NCI-H187 treated with DMSO at 0.1 percent for 48 hours (cell line): ENCODE measurements around the gene DUOXA2.

Experiments used
- DNase-seq: peaks from one replicate; lab custom pipeline; 2025; lab: John Stamatoyannopoulos, UW

The DUOXA2 gene

GRCh38 chr15:45136378-45136764 lies 22.2 kb downstream of the DUOXA2 start:
- DNase-seq, result no peak

DNA sequence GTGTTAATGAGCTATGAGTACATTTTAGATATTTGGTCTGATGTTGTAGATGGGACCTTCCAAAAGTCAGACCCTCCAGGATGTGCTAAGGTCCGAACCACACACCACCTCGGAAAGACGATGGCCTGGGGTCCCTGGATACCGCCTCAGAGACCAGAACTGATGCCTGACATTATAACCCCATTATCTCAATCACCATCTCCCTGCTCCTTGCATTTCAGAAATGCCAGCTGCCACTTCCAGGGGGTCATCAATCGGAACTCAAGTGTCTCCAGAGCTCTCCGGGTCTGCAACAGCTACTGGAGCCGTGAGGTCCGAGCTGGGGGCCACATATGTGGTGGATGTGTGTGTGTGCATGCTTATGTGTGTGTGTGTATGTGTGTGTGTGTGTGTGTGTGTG lies 23.6 kb downstream of the DUOXA2 start:
- no peak for DNase-seq

DNA sequence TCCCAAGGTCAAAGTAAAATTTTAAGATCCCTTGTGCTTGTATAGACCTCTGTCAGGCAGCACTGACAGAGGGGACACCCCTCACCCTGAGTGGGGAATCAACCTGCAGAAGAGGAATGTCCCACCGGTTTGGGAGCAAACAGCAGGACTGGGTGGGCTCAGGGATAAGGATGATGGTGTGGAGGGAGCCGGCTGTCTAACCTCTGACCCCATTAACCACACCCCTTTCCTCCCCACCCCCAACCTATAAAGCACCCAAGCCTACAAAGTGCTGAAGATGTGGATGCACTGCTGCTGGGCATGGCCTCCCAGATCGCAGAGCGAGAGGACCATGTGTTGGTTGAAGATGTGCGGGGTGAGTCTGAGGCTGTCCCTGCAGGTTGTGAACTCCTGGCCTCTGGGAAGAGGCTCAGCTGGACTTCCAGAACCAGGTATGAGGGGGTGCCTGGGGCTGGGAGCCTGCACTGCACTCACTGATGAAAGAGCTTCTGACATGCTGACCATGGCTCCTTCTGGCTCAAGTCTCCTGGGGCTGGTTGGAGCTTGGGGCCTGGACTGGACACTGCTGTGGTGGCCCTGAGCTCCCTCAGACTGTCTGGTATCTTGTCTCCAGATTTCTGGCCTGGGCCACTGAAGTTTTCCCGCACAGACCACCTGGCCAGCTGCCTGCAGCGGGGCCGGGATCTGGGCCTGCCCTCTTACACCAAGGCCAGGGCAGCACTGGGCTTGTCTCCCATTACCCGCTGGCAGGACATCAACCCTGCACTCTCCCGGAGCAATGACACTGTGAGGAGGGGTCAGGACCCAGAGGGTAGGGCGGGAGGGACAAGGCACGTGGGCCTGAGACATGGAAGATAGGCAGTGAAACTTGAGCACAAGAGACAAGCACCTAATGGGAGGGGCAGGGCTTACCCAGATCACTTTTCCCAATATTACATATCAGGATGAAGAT lies 25.0 kb downstream of the DUOXA2 start:
- DNase-seq, result no peak

GRCh38 chr15:45139770-45140169 lies 25.6 kb downstream of the DUOXA2 start:
- no peak for DNase-seq

- no peak for DNase-seq
Observed at GRCh38 chr15:45140557-45141250, 26.6 kb downstream of the DUOXA2 start.

DNA sequence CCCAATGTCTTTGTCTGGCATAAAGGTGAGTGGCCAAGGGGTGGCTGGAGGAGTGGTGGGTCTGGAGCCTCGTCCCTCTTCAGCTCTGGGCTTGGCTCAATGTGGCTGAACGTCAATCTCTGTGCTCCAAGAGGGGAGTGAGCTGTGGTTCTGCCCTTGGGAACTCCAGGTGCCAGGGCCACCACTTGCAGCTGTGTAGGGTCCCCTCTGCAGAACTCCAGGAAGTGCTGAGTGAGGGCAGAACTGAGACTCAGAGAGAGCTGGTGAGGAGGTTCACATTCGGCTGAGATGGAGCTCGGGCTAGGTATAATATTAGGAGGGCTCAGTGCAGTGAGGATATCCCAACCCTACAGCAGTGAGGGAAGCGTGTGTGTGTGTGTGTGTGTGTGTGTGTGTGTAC lies 27.3 kb downstream of the DUOXA2 start:
- DNase-seq, result no peak

DNA sequence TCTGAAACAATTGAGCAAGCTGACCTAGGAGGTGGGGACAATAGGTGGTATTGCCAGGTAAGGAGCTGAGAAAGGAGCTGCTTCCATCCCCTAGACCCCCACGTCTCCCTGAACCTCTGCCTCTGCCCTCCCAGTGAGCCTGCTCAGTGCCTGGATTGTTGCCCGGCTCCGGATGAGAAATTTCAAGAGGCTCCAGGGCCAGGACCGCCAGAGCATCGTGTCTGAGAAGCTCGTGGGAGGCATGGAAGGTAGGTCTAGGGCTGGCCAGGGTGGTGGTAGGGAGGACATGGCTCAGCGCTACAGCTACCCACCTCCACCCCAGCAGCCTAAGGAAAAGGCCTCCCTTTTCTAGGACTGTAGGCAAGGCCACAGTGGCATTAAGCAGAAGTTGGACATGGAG lies 28.9 kb downstream of the DUOXA2 start:
- no peak for DNase-seq

DNA sequence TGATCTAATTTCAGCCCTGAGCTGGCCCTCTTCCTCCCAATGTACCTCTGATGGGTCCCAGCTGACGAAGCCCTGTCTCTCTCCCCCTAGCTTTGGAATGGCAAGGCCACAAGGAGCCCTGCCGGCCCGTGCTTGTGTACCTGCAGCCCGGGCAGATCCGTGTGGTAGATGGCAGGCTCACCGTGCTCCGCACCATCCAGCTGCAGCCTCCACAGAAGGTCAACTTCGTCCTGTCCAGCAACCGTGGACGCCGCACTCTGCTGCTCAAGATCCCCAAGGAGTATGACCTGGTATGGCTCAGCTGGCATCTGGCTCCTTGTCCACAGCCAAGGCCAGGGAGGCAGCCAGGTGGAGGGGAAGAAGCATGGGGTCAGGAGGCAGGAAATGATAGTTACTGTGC lies 29.8 kb downstream of the DUOXA2 start:
- DNase-seq, result no peak

DNA sequence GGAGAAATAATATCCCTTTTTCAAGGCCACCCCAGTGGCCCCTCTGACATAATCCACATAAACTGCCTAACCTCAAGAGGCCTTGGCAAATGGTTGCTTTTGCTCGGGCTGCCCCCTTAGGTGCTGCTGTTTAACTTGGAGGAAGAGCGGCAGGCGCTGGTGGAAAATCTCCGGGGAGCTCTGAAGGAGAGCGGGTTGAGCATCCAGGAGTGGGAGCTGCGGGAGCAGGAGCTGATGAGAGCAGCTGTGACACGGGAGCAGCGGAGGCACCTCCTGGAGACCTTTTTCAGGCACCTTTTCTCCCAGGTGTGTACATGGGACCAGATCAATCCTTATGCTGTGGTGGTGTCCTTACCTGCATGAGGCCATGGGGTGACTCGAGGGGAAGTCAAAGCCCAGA lies 30.6 kb downstream of the DUOXA2 start:
- DNase-seq, result no peak

GRCh38 chr15:45146405-45146804 lies 32.3 kb downstream of the DUOXA2 start:
- DNase-seq, result no peak

- no peak for DNase-seq
Observed at GRCh38 chr15:45147606-45148005, 33.5 kb downstream of the DUOXA2 start.

DNA sequence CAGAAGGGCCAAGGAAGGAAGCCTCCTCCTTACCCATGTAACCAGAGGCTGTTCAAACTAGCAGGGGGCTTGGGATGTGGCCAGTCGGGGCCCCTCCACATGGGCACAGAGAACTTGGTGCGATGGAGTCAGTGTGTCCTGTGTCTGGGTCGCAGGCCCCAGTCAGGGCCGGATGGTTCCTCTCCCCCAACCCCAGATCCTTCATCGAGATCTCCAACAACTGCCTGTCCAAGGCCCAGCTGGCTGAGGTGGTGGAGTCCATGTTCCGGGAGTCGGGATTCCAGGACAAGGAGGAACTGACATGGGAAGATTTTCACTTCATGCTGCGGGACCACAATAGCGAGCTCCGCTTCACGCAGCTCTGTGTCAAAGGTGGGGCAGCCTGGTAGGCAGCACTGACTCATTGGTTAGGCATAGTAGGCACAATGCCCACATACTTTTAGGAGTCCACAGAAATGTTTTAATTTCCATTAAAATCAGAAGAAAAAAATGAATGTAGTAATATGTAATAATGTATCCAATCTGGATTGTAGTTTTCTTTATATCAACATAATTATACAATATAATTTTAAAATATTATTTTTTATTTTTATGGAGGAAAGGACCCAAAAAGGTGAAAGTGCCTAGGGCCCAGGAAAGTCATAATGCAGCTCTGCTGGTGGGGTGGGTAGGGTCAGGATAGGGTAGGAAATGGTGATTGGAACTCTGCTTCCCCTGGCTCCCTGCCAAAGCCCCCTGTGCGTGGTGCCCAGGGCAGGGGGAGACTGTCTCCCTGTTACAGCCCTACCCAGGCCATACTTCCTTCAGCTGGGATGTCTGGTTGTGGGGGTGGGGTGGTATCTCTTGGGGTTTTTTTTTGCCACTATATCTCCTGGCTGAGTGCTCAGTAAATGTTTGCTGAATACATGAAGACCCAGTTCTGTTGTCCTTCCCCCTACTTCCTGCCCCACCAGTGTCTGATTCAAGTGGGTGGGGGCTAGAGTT lies 34.2 kb downstream of the DUOXA2 start:
- DNase-seq, result no peak

GRCh38 chr15:45149060-45149459 lies 34.9 kb downstream of the DUOXA2 start:
- no peak for DNase-seq

- DNase-seq, result no peak
Observed at GRCh38 chr15:45150481-45150880, 36.4 kb downstream of the DUOXA2 start.

GRCh38 chr15:45150997-45151396 lies 36.9 kb downstream of the DUOXA2 start:
- no peak for DNase-seq

GRCh38 chr15:45151998-45152828 lies 38.1 kb downstream of the DUOXA2 start:
- DNase-seq, result no peak

DNA sequence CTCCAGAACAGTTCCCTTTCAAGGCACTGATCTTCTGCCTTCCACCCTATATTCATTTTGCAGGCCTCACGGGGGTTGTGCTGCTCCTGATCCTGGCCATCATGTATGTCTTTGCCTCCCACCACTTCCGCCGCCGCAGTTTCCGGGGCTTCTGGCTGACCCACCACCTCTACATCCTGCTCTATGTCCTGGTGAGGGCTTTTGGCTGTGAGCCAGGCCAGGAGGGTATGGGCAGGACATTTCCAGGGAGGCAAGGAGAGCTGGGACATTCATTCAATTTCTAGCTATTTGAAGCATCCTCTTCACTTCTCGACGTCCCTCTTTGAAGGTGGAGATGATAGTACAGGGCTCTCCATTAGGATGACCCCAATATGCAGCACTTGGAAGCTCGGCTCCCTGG lies 41.6 kb downstream of the DUOXA2 start:
- no peak for DNase-seq

DNA sequence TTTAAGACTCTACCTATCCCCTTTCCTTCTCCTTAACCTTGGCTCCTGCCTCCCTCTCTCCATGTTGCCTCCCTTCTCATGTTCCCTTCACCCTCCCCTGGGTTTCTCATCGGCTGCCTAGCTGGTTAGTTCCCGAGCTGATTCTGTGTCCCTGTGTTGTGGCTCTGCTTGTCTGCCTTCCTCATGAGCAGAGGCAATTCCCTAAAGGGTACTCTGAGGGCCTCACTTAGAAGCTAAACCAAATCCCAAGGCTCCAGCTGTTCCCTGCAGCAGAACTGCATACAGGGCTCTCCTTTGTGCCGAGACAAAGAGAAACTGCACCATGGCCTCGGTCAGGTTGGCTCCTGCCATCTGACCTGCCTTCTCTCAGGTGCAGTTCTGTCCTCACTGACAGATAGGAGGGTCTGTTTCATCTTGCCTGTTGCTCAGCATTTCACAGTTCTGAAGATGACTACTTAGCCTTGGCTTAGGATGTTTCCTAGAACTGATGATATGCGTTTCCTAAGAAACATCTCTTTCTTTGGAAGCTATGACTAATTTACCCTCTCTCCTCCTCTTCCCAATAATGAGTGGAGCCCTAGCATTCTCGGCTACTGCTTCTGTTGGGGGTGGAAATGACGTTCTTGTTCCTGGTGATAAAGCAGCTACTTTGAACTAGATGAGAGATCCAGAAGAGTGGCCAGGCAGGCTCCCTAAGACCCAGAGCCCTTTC lies 42.8 kb downstream of the DUOXA2 start:
- DNase-seq, result no peak

DNA sequence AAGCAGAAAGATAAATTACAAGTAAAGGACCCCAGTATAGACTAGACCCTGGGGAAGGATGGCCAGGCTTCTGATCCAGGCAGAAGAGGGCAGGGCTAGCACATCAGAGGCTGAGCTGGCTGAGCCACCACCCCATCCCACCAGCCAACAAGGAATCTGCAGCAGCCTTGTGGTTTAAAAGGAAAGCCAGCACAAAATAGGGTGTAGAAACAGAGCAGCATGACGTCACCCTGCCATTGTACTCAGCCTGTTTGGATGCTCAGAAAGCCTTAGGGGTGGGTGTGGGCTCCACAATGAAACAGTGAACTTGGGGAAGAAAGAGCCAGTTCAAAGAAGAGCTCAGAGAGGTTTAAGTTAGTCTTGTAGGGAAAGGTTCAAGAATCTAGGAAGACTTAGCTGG lies 43.8 kb downstream of the DUOXA2 start:
- no peak for DNase-seq

GRCh38 chr15:45161666-45162065 lies 47.5 kb downstream of the DUOXA2 start:
- DNase-seq, result no peak
